Measurements from ENCODE around the gene NEDD4L. TPM values are rescaled to one million over a fixed set of nuclear protein-coding genes. Genes with fewer than 3 reads are reported as not detected.

The NEDD4L gene
- total and polyA plus RNA-seq, 10 of the 15 experiments (the other 5 are each of a cell fraction or from before 2014, with no cell fraction given), result 7.4 to 24.0 (median 17.7) TPM

- WGBS (ENCODE audit: insufficient coverage, insufficient replicate concordance, low lambda C conversion rate, missing lambda C conversion rate), result 39% methylated on average over 5 of the region's 5 CpGs
- RAD21 ChIA-PET (ENCODE audit: unreplicated experiment), result no interaction called here
Observed at GRCh38 chr18:58158459-58158858, 114.4 kb downstream of the NEDD4L start.

More at GRCh38 chr18:58158459-58158858, 114.4 kb downstream of the NEDD4L start:
- H3K4me2 ChIP-seq (ENCODE audit: control insufficient read depth, insufficient read depth), result no peak overlapping the region
- ChIA-PET POLR2A (no interaction called here), SMC1A (ENCODE audit: uncharacterized antibody, unreplicated experiment) (no interaction called here), CTCF (no interaction called here)
- no peak overlapping the region for H3K9ac ChIP-seq (ENCODE audit: control insufficient read depth, insufficient read depth, low read length)
- H3K4me3 ChIP-seq, result no peak overlapping the region
- H3K4me1 ChIP-seq (ENCODE audit: control insufficient read depth, insufficient read depth, low read length), result no peaks in the 10 kb centered on the region
- no peaks in the 10 kb centered on the region for H3K9me3 ChIP-seq (replicated peaks; ENCODE audit: control insufficient read depth, insufficient read depth, low read length)
- in situ Hi-C loops (cut with MboI), result no loop called here
- intact Hi-C loops (cut with micrococcal nuclease; ENCODE audit: unreplicated experiment), result no loop called here
- H3K36me3 ChIP-seq (ENCODE audit: control insufficient read depth in 2 of 2, insufficient read depth in 2 of 2, low read length in 1 of 2), result no peaks in the 10 kb centered on the region
- H3K79me2 ChIP-seq (ENCODE audit: control insufficient read depth, insufficient read depth, low read length), result no peaks in the 10 kb centered on the region
- DNase-seq (ENCODE audit: low read depth, low spot score), result no peak
- no peak overlapping the region for H3K27ac ChIP-seq (ENCODE audit: control insufficient read depth, insufficient read depth)
- BruUV-seq (replicated peaks), result no TSS peak
- FAIRE-seq, result no peak
- no peak overlapping the region for H2AFZ ChIP-seq (ENCODE audit: control insufficient read depth, low read depth, low read length)
- no peak for ATAC-seq
- H3K27me3 ChIP-seq (replicated peaks in 1 of 2; ENCODE audit: control insufficient read depth in 2 of 2, insufficient read depth in 2 of 2, low read length in 1 of 2), result no peaks in the 10 kb centered on the region
- no peaks in the 10 kb centered on the region for H4K20me1 ChIP-seq (ENCODE audit: control insufficient read depth, insufficient read depth)
- TF ChIP-seq YBX1 (IDR thresholded peaks at IDR 0.05), result no peak
- no peak for TF ChIP-seq STAT1 (conservative IDR thresholded peaks at IDR 0.05)
- TF ChIP-seq NR2F1 (conservative IDR thresholded peaks at IDR 0.05), result no peak
- no peak for TF ChIP-seq MAX (IDR thresholded peaks at IDR 0.05; ENCODE audit: low read depth, low read length)
- TF ChIP-seq REST (IDR thresholded peaks at IDR 0.05; ENCODE audit: low read depth, low read length), result no peak
- TF ChIP-seq ZSCAN29 (IDR thresholded peaks at IDR 0.05), result no peak
- TF ChIP-seq PKNOX1 (IDR thresholded peaks at IDR 0.05), result no peak
- no peak for TF ChIP-seq FOXK2 (IDR thresholded peaks at IDR 0.05)
- no peak for TF ChIP-seq CEBPZ (IDR thresholded peaks at IDR 0.05; ENCODE audit: low read depth, low read length)
- no peak for TF ChIP-seq RAD51 (IDR thresholded peaks at IDR 0.05)
